Neural progenitor cell (in vitro differentiated cells): ENCODE measurements around the gene TRAF2.

Source experiments
- EZH2 ChIP-seq: fragments of 200-600 bp; sonication (generic); IDR thresholded peaks from 2 replicates; pipeline ENCODE4 v1.6.1; 2017; ENCODE audit warnings: antibody characterized with exemption, mild to moderate bottlenecking, moderate library complexity
- EZH2phosphoT487 ChIP-seq: fragments of 200-600 bp; sonication (generic); IDR thresholded peaks from 2 replicates; pipeline ENCODE4 v1.6.1; 2017; ENCODE audit warnings: antibody characterized with exemption
- TF ChIP-seq, protein P1 (sequence below): fragments of 200-600 bp; sonication (generic); IDR thresholded peaks from 2 replicates; pipeline ENCODE4 v1.5.1; 2017; ENCODE audit warnings: antibody characterized with exemption, mild to moderate bottlenecking

GRCh38 chr9:136917902-136918301 lies 31.6 kb downstream of the TRAF2 start:
- TF ChIP-seq, protein P1, sequence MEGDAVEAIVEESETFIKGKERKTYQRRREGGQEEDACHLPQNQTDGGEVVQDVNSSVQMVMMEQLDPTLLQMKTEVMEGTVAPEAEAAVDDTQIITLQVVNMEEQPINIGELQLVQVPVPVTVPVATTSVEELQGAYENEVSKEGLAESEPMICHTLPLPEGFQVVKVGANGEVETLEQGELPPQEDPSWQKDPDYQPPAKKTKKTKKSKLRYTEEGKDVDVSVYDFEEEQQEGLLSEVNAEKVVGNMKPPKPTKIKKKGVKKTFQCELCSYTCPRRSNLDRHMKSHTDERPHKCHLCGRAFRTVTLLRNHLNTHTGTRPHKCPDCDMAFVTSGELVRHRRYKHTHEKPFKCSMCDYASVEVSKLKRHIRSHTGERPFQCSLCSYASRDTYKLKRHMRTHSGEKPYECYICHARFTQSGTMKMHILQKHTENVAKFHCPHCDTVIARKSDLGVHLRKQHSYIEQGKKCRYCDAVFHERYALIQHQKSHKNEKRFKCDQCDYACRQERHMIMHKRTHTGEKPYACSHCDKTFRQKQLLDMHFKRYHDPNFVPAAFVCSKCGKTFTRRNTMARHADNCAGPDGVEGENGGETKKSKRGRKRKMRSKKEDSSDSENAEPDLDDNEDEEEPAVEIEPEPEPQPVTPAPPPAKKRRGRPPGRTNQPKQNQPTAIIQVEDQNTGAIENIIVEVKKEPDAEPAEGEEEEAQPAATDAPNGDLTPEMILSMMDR: no peak
- TF ChIP-seq EZH2: no peak
- no peak for TF ChIP-seq EZH2phosphoT487
